Cardiac fibroblast (primary cell): ENCODE measurements around the gene SMIM35.

Experiments
- DNase-seq, 2 donors: peaks; one replicate each; pipeline versions ENCODE4 v3.0.0 to v3.0.0-alpha.2; 2010; ENCODE audit warnings: low read depth in 2 of 2
- H3K4me3 ChIP-seq, 2 donors: replicated peaks in 1 of 2; 1 replicate in 1 of 2; 2 replicates in 1 of 2; pipeline ENCODE4 v1.5.1; 2011; ENCODE audit warnings: low read depth in 2 of 2, low read length in 2 of 2, mild to moderate bottlenecking in 2 of 2, moderate library complexity in 1 of 2
- TF ChIP-seq, protein P1 (sequence below): IDR thresholded peaks from one replicate; pipeline ENCODE4 v1.5.1; 2011; ENCODE audit warnings: low read depth, mild to moderate bottlenecking, low read length, inconsistent platforms

Gene SMIM35

DNA sequence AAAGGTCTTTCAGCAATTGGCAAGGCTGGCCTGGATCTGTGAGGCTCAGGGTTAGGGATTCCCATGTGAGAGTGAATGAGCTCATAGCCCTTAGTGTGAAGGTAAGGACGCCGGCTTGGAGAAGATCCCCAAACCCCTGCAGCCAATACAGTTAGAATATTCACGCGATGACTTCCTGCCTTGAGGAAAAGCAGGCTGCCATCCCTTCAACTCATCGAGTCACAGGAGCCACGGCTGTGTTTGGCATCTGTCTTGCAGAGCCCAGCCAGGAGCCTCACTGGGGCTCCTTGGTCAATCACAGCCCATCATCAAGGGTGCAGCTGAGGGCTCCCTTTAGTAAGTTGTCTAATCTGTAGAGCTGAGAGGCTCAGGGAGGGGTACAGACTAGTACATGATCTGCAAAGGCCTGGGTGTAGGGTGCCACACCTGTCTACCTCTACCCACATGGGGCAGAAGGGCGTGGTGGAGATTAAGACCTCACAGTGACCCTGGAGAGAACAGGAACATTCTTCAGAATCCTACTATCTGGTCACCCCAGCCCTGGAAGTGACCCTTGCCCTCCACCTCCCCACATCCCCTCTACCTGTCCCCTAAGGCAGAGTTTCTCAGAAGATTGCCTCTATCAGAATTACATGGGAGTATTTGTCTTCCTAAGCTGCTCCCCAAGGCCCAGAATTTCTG is 82.1 kb downstream of the SMIM35 start:
- TF ChIP-seq, protein P1, sequence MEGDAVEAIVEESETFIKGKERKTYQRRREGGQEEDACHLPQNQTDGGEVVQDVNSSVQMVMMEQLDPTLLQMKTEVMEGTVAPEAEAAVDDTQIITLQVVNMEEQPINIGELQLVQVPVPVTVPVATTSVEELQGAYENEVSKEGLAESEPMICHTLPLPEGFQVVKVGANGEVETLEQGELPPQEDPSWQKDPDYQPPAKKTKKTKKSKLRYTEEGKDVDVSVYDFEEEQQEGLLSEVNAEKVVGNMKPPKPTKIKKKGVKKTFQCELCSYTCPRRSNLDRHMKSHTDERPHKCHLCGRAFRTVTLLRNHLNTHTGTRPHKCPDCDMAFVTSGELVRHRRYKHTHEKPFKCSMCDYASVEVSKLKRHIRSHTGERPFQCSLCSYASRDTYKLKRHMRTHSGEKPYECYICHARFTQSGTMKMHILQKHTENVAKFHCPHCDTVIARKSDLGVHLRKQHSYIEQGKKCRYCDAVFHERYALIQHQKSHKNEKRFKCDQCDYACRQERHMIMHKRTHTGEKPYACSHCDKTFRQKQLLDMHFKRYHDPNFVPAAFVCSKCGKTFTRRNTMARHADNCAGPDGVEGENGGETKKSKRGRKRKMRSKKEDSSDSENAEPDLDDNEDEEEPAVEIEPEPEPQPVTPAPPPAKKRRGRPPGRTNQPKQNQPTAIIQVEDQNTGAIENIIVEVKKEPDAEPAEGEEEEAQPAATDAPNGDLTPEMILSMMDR: no peak
- DNase-seq: no peak
- no peak overlapping the region for H3K4me3 ChIP-seq

DNA sequence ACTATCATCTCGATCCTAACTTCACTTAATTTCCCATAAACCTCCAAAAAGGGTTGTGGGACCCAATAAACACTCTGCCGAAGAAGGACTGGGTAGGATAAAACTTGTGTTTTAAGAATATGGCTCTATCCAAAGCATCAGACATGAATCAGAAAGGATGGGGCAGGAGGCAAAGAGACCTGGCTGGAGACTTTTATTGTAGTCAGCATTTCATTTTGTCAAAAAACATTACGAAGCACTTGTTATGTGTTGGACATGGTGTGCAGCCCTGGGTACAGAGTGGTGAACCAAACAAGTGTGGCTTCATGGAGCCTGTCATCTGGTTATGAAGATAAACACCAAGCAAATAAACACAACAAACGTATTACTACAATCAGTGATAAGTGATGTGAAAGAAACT is 83.3 kb downstream of the SMIM35 start:
- TF ChIP-seq, protein P1: no peak
- H3K4me3 ChIP-seq: no peak overlapping the region
- DNase-seq: no peak

DNA sequence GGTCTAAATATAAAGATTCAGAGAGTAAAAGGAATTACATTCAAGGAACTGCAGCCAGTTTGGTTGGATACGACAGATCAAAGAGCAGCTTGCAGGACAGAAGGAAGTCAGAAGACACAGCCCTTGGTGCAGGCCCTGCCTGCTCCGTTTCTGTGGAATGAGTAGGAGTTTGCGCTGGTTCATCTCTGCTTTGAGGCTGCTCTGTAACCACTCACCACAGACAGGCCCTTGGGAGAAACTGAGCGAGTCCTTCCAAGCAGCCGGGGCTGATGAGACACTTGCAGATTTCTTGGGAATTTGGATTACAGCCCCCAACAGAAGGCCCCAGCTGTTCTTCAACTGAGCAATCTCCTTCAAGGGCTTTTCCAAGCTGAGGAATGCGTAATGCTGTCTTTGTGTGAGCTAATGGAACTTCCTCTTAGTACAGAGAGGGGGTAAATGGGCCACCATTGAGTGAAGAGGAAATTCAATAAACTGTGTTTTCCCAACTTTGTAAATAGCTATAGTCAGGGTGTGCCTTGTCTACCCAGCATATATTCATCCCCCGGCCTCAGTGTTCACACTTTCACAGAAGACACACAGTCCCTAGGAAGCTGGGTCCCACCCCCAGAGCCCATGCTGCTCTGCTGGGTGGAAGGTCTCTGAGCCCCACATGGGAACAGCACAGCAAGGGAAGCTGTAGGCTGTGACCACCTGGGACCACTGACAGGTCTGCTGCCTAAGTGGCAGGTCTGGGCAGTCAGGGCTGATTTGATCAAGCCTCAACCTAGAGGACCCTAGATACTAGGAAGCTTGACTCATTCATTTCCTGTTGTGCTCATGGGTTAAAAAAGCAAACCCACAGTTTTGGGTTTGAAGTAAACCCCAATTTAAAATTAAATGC is 84.0 kb downstream of the SMIM35 start:
- TF ChIP-seq, protein P1: no peak
- DNase-seq: peak; percentile 25 to 41
- no peak overlapping the region for H3K4me3 ChIP-seq

DNA sequence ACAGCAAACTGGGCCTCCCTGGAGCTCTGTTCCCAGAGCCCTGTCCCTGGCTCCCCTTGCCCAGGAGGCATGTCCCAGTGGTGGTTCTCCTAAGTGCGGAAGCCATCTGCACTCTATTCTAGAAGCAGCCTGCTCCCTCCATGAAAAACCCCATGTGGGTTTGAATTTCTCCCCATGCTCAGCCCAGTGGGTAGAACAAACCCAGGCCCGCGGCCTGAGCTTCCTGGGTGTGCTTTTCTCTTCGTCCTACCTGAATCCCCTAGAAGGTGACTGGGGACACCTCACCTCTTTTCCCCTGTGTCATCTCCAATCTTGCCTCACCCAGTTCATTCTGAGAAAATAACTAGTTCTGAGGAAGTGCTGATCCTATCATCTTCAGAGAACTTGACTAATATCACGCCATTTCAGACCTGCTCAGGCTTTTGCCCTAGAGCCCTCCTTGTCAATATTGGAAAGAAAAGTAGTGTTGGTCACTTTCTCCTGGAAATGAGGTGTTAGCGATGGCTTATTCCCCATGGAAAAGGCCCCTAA is 84.7 kb downstream of the SMIM35 start:
- H3K4me3 ChIP-seq: no peak overlapping the region
- DNase-seq: no peak
- TF ChIP-seq, protein P1: no peak

DNA sequence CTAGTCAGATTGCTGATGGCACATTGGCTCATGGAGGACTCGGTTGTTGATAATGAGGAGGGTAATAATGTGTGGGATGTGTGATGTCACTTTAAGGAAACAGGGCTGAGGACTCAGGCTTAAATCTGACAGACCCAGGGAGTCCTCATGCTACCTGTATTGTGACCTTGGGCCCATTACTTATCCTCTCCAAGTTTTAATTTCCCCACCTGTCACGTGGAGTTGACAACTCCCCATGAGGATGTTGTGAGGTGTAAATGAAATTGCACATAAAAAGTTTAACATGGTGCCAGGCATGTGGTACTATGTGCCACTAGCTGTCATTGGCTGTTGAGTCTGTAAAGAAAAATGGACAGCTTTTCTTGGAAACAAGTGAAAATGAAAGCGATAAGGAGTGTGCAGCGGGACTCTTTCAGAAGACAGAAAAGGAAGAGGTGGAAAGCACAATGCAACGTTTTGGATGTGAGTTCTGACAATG is 85.2 kb downstream of the SMIM35 start:
- DNase-seq: no peak
- no peak overlapping the region for H3K4me3 ChIP-seq

DNA sequence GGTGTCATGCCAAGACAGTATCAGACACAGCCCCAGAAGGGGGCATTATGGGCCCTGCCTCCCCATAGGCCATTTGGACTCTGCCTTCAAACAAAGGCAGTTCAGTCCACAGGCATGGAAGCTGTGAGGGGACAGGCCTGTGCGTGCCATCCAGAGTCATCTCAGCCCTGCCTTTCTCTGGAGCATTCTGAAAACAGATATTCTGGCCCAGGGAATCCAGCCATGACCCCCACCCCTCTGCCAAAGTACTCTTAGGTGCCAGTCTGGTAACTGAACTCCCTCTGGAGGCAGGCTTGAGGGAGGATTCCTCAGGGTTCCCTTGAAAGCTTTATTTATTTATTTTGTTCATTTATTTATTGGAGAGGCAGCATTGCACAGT is 85.9 kb downstream of the SMIM35 start:
- no peak for DNase-seq
- TF ChIP-seq, protein P1: no peak
- H3K4me3 ChIP-seq: no peak overlapping the region

More for the DNA sequence above, 85.2 kb downstream of the SMIM35 start:
- TF ChIP-seq, protein P1: no peak
